Esophagus squamous epithelium (tissue), 4 donors: Measurements from ENCODE around the gene ANKRD28.

Experiments
- POLR2A ChIP-seq, 4 donors: fragments of 450-650 bp; IDR thresholded peaks; one replicate each; pipeline ENCODE4 v1.6.1; 2017; ENCODE audit warnings: antibody characterized with exemption in 4 of 4, mild to moderate bottlenecking in 4 of 4, moderate library complexity in 3 of 4
- TF ChIP-seq, protein P1 (sequence below), 6 experiments: fragments of 450-650 bp in 4 of 6; fragments of 200-600 bp in 2 of 6; sonication (generic) in 2 of 6; IDR thresholded peaks; one replicate each; pipeline ENCODE4 v1.5.1; 2016 to 2019; ENCODE audit warnings: antibody characterized with exemption in 6 of 6, mild to moderate bottlenecking in 4 of 6, moderate library complexity in 4 of 6

GRCh38 chr3:15815696-15816095 lies 17.9 kb upstream of the ANKRD28 start:
- TF ChIP-seq, protein P1, sequence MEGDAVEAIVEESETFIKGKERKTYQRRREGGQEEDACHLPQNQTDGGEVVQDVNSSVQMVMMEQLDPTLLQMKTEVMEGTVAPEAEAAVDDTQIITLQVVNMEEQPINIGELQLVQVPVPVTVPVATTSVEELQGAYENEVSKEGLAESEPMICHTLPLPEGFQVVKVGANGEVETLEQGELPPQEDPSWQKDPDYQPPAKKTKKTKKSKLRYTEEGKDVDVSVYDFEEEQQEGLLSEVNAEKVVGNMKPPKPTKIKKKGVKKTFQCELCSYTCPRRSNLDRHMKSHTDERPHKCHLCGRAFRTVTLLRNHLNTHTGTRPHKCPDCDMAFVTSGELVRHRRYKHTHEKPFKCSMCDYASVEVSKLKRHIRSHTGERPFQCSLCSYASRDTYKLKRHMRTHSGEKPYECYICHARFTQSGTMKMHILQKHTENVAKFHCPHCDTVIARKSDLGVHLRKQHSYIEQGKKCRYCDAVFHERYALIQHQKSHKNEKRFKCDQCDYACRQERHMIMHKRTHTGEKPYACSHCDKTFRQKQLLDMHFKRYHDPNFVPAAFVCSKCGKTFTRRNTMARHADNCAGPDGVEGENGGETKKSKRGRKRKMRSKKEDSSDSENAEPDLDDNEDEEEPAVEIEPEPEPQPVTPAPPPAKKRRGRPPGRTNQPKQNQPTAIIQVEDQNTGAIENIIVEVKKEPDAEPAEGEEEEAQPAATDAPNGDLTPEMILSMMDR (IDR thresholded peaks at IDR 0.05), result peak in 5 of 6 experiments; percentile 20 to 61 (median 43)
- no peak for TF ChIP-seq POLR2A (IDR thresholded peaks at IDR 0.05)
